OCI-LY7 (cell line): ENCODE measurements around the gene CATSPERB. TPM values are rescaled to one million over a fixed set of nuclear protein-coding genes. Genes with fewer than 3 reads are reported as not detected.

ENCODE experiments used
- BruUV-seq: library from RNA; stranded (reverse); fragments of 400-500 nt; replicated peaks from 2 replicates; lab custom pipeline; 2021; lab: Mats Ljungman, UMichigan
- CTCF ChIA-PET: fragments of 300-600 bp; sonication (Branson Sonifier 250); formaldehyde crosslinking; loops from one replicate; lab custom pipeline; 2022; ENCODE audit warnings: antibody characterized with exemption; ENCODE audit not compliant: unreplicated experiment; lab: Charles Lee
- POLR2A ChIA-PET: fragments of 300-600 bp; sonication (Branson Sonifier 250); formaldehyde crosslinking; loops from one replicate; lab custom pipeline; 2022; ENCODE audit warnings: antibody characterized with exemption; lab: Charles Lee
- DNase-seq: peaks from one replicate; pipeline ENCODE4 v3.0.0-alpha.2; 2015; ENCODE audit warnings: low spot score
- H2AFZ ChIP-seq: fragments of 200-600 bp; sonication (generic), shearing (Covaris generic); 2 replicates; pipeline ENCODE4 v1.6.1; 2014; ENCODE audit warnings: mild to moderate bottlenecking, antibody characterized with exemption, low read length, moderate library complexity
- H3K27ac ChIP-seq: fragments of 200-600 bp; sonication (generic); 2 replicates; pipeline ENCODE4 v1.5.1; 2014; ENCODE audit warnings: mixed run types, low read depth, mild to moderate bottlenecking, moderate library complexity, low read length, inconsistent platforms; ENCODE audit not compliant: poor library complexity, severe bottlenecking
- H3K36me3 ChIP-seq: fragments of 200-600 bp; sonication (generic); 2 replicates; pipeline ENCODE4 v1.6.1; 2014; ENCODE audit warnings: mild to moderate bottlenecking, antibody characterized with exemption, low read length, moderate library complexity, mixed read lengths; ENCODE audit not compliant: insufficient read depth
- H3K4me1 ChIP-seq: fragments of 200-600 bp; sonication (generic); 2 replicates; pipeline ENCODE4 v1.5.1; 2014; ENCODE audit warnings: mild to moderate bottlenecking, low read length; ENCODE audit not compliant: insufficient read depth, poor library complexity, severe bottlenecking
- H3K4me2 ChIP-seq: fragments of 200-600 bp; sonication (generic); 2 replicates; pipeline ENCODE4 v1.6.1; 2014; ENCODE audit warnings: mild to moderate bottlenecking, low read length
- H3K4me3 ChIP-seq: fragments of 200-600 bp; sonication (generic); 2 replicates; pipeline ENCODE4 v1.5.1; 2014; ENCODE audit warnings: mild to moderate bottlenecking, low read depth, low read length; ENCODE audit not compliant: poor library complexity, severe bottlenecking
- H3K79me2 ChIP-seq: fragments of 200-600 bp; sonication (generic); 2 replicates; pipeline ENCODE4 v1.6.1; 2016; ENCODE audit warnings: low read depth, mild to moderate bottlenecking, low read length, moderate library complexity, mixed read lengths; ENCODE audit not compliant: insufficient read depth
- H3K9me2 ChIP-seq: fragments of 200-600 bp; sonication (generic); 2 replicates; pipeline ENCODE4 v1.6.1; 2016; ENCODE audit warnings: mild to moderate bottlenecking, low read length, mixed read lengths; ENCODE audit not compliant: insufficient read depth
- H3K9me3 ChIP-seq: fragments of 200-600 bp; sonication (generic); 2 replicates; pipeline ENCODE4 v1.6.1; 2014; ENCODE audit warnings: mild to moderate bottlenecking, mixed run types, low read length, mixed read lengths
- H4K20me1 ChIP-seq: fragments of 200-600 bp; sonication (generic); 2 replicates; pipeline ENCODE4 v1.6.1; 2014; ENCODE audit warnings: mild to moderate bottlenecking, antibody characterized with exemption, low read length, moderate library complexity, mixed read lengths; ENCODE audit not compliant: insufficient read depth
- CTCF ChIP-seq: fragments of 200-600 bp; sonication (generic); conservative IDR thresholded peaks from 2 replicates; pipeline ENCODE4 v1.5.1; 2014; ENCODE audit warnings: mild to moderate bottlenecking, antibody characterized with exemption, low read length, moderate library complexity, mixed read lengths
- EZH2phosphoT487 ChIP-seq: fragments of 200-600 bp; sonication (generic); IDR thresholded peaks from 2 replicates; pipeline ENCODE4 v1.6.1; 2018; ENCODE audit warnings: low read depth, borderline replicate concordance, mild to moderate bottlenecking, mixed run types, antibody characterized with exemption, low read length, moderate library complexity, mixed read lengths
- intact Hi-C: fragments of 100-400 bp; cut with micrococcal nuclease; formaldehyde crosslinking; loops from one replicate; pipeline ENCODE4 v1.10.0; 2022; ENCODE audit not compliant: unreplicated experiment
- total RNA-seq, 2 experiments: library from RNA; depleted of rRNA in 1 of 2; stranded (reverse); fragments of >200 nt in 1 of 2; shearing (Covaris generic) in 1 of 2; gene quantifications; 2 replicates each; pipeline ENCODE4 v1.2.3, GENCODE V29; 2014 to 2022

The CATSPERB gene
- total RNA-seq, 2 experiments from 2014 or later: not detected

- intact Hi-C loops: no loop called here
- CTCF ChIA-PET: no interaction called here
- Histone ChIP-seq H3K36me3 (no peaks in the 10 kb centered on the region), H2AFZ (no peak overlapping the region), H3K9me3 (no peaks in the 10 kb centered on the region), H3K9me2 (no peaks in the 10 kb centered on the region), H3K4me1 (no peaks in the 10 kb centered on the region), H3K27ac (no peak overlapping the region), H3K4me2 (no peak overlapping the region), H3K4me3 (no peak overlapping the region), H4K20me1 (no peaks in the 10 kb centered on the region), H3K79me2 (no peaks in the 10 kb centered on the region)
- POLR2A ChIA-PET: no interaction called here
- TF ChIP-seq CTCF (no peak), EZH2phosphoT487 (no peak)
- no TSS peak for BruUV-seq
- no peak for DNase-seq
These were observed 23.8 kb upstream of the CATSPERB start for GRCh38 chr14:91755570-91756295.

GRCh38 chr14:91754819-91755218 is 22.9 kb upstream of the CATSPERB start:
- Histone ChIP-seq H3K9me3 (no peaks in the 10 kb centered on the region), H4K20me1 (no peaks in the 10 kb centered on the region), H3K4me1 (no peaks in the 10 kb centered on the region), H3K4me2 (no peak overlapping the region), H3K27ac (no peak overlapping the region), H3K79me2 (no peaks in the 10 kb centered on the region), H3K4me3 (no peak overlapping the region), H3K9me2 (no peaks in the 10 kb centered on the region), H3K36me3 (no peaks in the 10 kb centered on the region), H2AFZ (no peak overlapping the region)
- ChIA-PET POLR2A (no interaction called here), CTCF (no interaction called here)
- DNase-seq: no peak
- intact Hi-C loops: no loop called here
- TF ChIP-seq EZH2phosphoT487 (no peak), CTCF (no peak)
- BruUV-seq: no TSS peak

GRCh38 chr14:91754185-91754584 is 22.3 kb upstream of the CATSPERB start:
- CTCF ChIA-PET: no interaction called here
- H4K20me1 ChIP-seq: no peaks in the 10 kb centered on the region
- H3K79me2 ChIP-seq: no peaks in the 10 kb centered on the region
- H2AFZ ChIP-seq: no peak overlapping the region
- BruUV-seq: no TSS peak
- H3K9me3 ChIP-seq: no peaks in the 10 kb centered on the region
- TF ChIP-seq CTCF (no peak), EZH2phosphoT487 (no peak)
- no peak overlapping the region for H3K27ac ChIP-seq
- H3K4me1 ChIP-seq: no peaks in the 10 kb centered on the region
- H3K4me2 ChIP-seq: no peak overlapping the region
- POLR2A ChIA-PET: interaction anchor here (0.5 kb wide), 1 partner anchor 114 kb away, joined by 4 read pairs; no protein-coding TSS in a partner anchor
- no peaks in the 10 kb centered on the region for H3K9me2 ChIP-seq
- no peak for DNase-seq
- intact Hi-C loops: no loop called here
- H3K4me3 ChIP-seq: no peak overlapping the region
- H3K36me3 ChIP-seq: no peaks in the 10 kb centered on the region
